Peyer's patch (tissue), 4 donors: ENCODE measurements around the gene ZMYND19. TPM values are rescaled to one million over a fixed set of nuclear protein-coding genes. Genes with fewer than 3 reads are reported as not detected.
"Not testable (repeated sequence)": the region's sequence is repeated elsewhere in the genome, so short reads cannot be mapped to it uniquely, and the experiment has no call there.

Experiments
- DNase-seq, 3 donors: peaks; one replicate each; pipeline ENCODE4 v3.0.0-alpha.2; 2017 to 2019
- H3K27ac ChIP-seq, 4 donors: fragments of 200-600 bp; sonication (generic); one replicate each; pipeline ENCODE4 v1.5.1; 2016 to 2019
- H3K27me3 ChIP-seq, 2 donors: fragments of 200-600 bp; sonication (generic); one replicate each; pipeline ENCODE4 v1.5.1; 2019
- H3K36me3 ChIP-seq, 3 donors: fragments of 200-600 bp; sonication (generic); one replicate each; pipeline ENCODE4 v1.5.1; 2016 to 2019
- H3K4me1 ChIP-seq, 4 donors: fragments of 200-600 bp; sonication (generic); one replicate each; pipeline ENCODE4 v1.5.1; 2016 to 2019
- H3K4me3 ChIP-seq, 4 donors: fragments of 200-600 bp; sonication (generic); 1 replicate in 3 of 4; 2 replicates in 1 of 4; pipeline ENCODE4 v1.5.1; 2016 to 2019; ENCODE audit warnings: mild to moderate bottlenecking in 1 of 4
- H3K9me3 ChIP-seq, 4 donors: fragments of 200-600 bp; sonication (generic); one replicate each; pipeline ENCODE4 v1.5.1; 2016 to 2019; ENCODE audit warnings: mild to moderate bottlenecking in 1 of 4
- POLR2A ChIP-seq, 2 donors: fragments of 450-650 bp; IDR thresholded peaks; one replicate each; pipeline ENCODE4 v1.5.1; 2017; ENCODE audit warnings: antibody characterized with exemption in 2 of 2, mild to moderate bottlenecking in 2 of 2, moderate library complexity in 2 of 2
- total RNA-seq, 4 donors: library from RNA; depleted of rRNA; stranded (reverse); fragments of >200 nt; gene quantifications; one replicate each; pipeline ENCODE4 v1.1.0, GENCODE V29; 2016
- TF ChIP-seq, protein P1 (sequence below), 6 experiments: fragments of 450-650 bp in 4 of 6; fragments of 200-600 bp in 2 of 6; sonication (generic) in 1 of 6; IDR thresholded peaks; one replicate each; pipeline ENCODE4 v1.5.1; 2017 to 2019; ENCODE audit warnings: antibody characterized with exemption in 6 of 6, mild to moderate bottlenecking in 3 of 6, moderate library complexity in 1 of 6

The ZMYND19 gene
- total RNA-seq, 4 donors from 2014 or later = 8.8 to 16.8 (median 12.9) TPM

DNA sequence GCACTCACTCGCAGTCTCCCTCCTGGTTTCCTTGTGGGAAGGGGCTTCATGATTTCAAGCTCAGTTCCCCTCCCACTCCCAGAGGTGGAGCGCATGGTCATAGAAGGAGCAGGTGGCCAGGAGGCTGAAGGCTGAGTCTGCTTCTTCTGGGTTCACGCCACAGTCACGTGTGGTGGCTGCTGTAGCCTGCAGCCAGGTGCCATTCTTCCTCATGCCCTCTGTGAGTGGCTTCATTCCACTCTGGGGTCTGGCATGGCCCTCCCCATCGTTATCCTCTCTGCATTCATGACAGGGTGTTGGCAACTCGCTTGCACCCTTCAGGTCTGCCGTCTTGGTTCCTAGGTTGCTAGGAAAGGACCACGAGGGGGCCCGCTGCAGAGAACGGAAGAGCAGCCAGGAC is 35.1 kb downstream of the ZMYND19 start:
- peaks cover 0 to 41% (median 0%) of the 10 kb centered on the region in 3 donors for H3K36me3 ChIP-seq

DNA sequence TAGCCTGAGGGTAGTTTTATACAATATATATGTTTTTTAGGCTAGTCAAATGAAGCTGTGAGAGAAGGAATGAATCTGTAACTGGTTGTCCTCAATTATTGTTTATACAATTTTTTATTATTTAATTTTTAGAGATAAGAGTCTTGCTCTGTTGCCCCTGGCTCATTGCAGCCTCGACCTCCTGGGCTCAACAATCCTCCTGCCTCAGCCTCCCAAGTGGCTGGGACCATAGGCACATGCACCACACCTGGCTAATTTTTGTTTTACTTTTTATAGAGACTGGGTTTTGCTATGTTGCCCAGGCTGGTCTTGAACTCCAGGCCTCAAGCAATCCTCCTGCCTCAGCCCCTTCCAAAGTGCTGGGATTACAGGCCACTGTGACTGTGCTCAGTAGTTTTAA is 36.0 kb downstream of the ZMYND19 start:
- H3K27me3 ChIP-seq = no peaks in the 10 kb centered on the region
- H3K4me1 ChIP-seq = peaks cover 0 to 25% (median 5%) of the 10 kb centered on the region in 4 donors
- H3K9me3 ChIP-seq = no peaks in the 10 kb centered on the region
- H3K36me3 ChIP-seq = peaks cover 0 to 41% (median 0%) of the 10 kb centered on the region in 3 donors
- H3K4me3 ChIP-seq = no peak overlapping the region
- TF ChIP-seq, protein P1, sequence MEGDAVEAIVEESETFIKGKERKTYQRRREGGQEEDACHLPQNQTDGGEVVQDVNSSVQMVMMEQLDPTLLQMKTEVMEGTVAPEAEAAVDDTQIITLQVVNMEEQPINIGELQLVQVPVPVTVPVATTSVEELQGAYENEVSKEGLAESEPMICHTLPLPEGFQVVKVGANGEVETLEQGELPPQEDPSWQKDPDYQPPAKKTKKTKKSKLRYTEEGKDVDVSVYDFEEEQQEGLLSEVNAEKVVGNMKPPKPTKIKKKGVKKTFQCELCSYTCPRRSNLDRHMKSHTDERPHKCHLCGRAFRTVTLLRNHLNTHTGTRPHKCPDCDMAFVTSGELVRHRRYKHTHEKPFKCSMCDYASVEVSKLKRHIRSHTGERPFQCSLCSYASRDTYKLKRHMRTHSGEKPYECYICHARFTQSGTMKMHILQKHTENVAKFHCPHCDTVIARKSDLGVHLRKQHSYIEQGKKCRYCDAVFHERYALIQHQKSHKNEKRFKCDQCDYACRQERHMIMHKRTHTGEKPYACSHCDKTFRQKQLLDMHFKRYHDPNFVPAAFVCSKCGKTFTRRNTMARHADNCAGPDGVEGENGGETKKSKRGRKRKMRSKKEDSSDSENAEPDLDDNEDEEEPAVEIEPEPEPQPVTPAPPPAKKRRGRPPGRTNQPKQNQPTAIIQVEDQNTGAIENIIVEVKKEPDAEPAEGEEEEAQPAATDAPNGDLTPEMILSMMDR (IDR thresholded peaks at IDR 0.05) = no peak
- no peak for TF ChIP-seq POLR2A (IDR thresholded peaks at IDR 0.05)
- no peak overlapping the region for H3K27ac ChIP-seq
- DNase-seq = no peak

More for the DNA sequence above, 35.1 kb downstream of the ZMYND19 start:
- no peak for DNase-seq
- no peaks in the 10 kb centered on the region for H3K9me3 ChIP-seq
- H3K4me1 ChIP-seq = peaks cover 0 to 18% (median 3%) of the 10 kb centered on the region in 4 donors
- H3K27ac ChIP-seq = no peak overlapping the region
- no peaks in the 10 kb centered on the region for H3K27me3 ChIP-seq
- TF ChIP-seq POLR2A (IDR thresholded peaks at IDR 0.05) = no peak
- H3K4me3 ChIP-seq = no peak overlapping the region

DNA sequence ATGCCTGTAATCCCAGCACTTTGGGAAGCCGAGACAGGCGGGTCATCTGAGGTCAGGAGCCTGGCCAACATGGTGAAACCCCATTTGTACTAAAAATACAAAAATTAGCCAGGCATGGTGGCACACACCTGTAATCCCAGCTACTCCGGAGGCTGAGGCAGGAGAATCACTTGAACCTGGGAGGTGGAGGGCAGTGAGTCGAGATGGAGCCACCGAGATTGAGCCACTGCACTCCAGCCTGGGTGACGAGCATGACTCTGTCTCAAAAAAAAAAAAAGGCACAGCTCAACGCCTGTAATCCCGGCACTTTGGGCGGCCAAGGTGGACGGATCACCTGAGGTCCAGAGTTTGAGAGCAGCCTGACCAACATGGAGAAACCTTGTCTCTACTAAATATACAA is 36.7 kb downstream of the ZMYND19 start:
- not testable (repeated sequence) for H3K4me3 ChIP-seq, DNase-seq, H3K9me3 ChIP-seq, H3K27me3 ChIP-seq, H3K27ac ChIP-seq
- H3K36me3 ChIP-seq = peaks cover 0 to 41% (median 0%) of the 10 kb centered on the region in 3 donors
- H3K4me1 ChIP-seq = peaks cover 0 to 25% (median 5%) of the 10 kb centered on the region in 4 donors

DNA sequence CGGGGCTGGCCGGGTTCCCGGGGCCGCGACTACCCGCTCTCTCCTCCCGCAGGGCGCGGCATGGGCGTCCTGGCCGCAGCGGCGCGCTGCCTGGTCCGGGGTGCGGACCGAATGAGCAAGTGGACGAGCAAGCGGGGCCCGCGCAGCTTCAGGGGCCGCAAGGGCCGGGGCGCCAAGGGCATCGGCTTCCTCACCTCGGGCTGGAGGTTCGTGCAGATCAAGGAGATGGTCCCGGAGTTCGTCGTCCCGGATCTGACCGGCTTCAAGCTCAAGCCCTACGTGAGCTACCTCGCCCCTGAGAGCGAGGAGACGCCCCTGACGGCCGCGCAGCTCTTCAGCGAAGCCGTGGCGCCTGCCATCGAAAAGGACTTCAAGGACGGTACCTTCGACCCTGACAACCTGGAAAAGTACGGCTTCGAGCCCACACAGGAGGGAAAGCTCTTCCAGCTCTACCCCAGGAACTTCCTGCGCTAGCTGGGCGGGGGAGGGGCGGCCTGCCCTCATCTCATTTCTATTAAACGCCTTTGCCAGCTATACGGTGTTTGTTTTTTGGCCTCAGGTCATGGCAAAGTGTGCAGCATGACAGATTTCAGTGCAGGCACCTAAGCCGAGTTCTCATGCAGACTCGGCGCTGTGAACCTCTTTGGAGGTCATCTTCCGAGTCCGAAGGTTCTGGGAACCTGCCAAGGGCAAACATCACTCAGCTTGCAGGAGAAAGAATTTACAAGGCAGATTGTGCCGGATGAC is 38.1 kb downstream of the ZMYND19 start:
- TF ChIP-seq, protein P1 (IDR thresholded peaks at IDR 0.05) = no peak
- TF ChIP-seq POLR2A (IDR thresholded peaks at IDR 0.05) = no peak
- peak overlapping the region; percentile 91 to 98 (median 94) for H3K27ac ChIP-seq
- no peaks in the 10 kb centered on the region for H3K9me3 ChIP-seq
- peaks cover 0 to 30% (median 0%) of the 10 kb centered on the region in 3 donors for H3K36me3 ChIP-seq
- DNase-seq = peak; percentile 27 to 64 (median 64)
- no peaks in the 10 kb centered on the region for H3K27me3 ChIP-seq
- peak overlapping the region; percentile 78 to 98 (median 88) for H3K4me3 ChIP-seq
- peaks cover 0 to 25% (median 5%) of the 10 kb centered on the region in 4 donors for H3K4me1 ChIP-seq

DNA sequence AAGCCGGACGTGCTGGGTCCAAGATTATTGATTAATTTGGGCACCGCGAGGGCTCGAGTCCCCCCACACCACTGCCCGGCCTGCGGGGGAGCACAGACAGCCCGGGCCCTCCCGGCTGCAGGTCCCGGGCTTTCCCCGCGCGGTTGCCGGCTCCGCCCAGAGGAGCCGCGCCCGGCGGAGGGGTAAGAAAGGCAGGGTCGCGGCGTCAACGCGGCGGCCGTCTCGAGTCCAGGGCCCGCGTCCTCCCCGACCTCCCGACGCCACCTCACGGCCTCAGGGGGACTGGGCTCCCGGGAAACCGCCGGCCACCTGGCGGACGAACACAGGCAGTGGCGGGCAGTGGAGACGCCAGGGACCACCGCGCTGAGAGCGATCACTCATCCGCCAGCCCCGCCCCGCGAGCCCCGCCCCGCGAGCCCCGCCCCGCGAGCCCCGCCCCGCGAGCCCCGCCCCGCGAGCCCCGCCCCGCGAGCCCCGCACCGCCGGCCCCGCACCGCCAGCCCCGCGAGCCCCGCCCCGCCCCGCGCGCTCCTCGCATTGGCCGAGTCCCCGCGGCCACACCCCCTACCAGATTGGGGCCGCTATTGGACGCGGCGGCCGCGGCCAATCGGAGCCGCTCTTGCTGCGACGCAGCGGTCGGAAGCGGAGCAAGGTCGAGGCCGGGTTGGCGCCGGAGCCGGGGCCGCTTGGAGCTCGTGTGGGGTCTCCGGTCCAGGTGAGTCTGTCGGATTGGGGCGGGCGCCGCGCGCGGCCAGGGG is 38.9 kb downstream of the ZMYND19 start, which contains the start of gene MRPL41:
TSS of gene MRPL41 (plus strand) at position 616 of the 758 bp plus-strand sequence. CDS start 203 bp downstream, outside the sequence.
- Histone ChIP-seq H3K27ac (peak within 1 kb of the TSS; percentile 91 to 98 (median 94)), H3K27me3 (no peaks in the 10 kb centered on the region), H3K9me3 (no peaks in the 10 kb centered on the region), H3K4me3 (peak within 1 kb of the TSS; percentile 78 to 98 (median 88)), H3K4me1 (peaks cover 0 to 21% (median 5%) of the 10 kb centered on the region in 4 donors), H3K36me3 (peaks cover 0 to 24% (median 0%) of the 10 kb centered on the region in 3 donors)
- TF ChIP-seq, protein P1 (IDR thresholded peaks at IDR 0.05) = peak; percentile 40 to 73 (median 55)
- peak; percentile 81 to 90 for TF ChIP-seq POLR2A (IDR thresholded peaks at IDR 0.05)
- peak; percentile 94 to 96 (median 95) for DNase-seq

DNA sequence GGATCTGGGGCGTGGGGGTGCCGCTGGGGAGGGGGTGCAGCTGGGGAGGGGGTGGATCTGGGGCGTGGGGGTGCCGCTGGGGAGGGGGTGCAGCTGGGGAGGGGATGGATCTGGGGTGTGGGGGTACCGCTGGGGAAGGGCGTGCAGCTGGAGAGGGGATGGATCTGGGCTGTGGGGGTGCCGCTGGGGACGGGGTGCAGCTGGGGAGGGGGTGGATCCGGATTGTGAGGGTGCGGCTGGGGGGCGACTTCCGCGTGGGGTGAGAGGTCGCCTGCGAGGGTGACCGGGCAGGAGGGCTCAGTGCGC is 39.4 kb downstream of the ZMYND19 start:
- peaks cover 0 to 24% (median 0%) of the 10 kb centered on the region in 3 donors for H3K36me3 ChIP-seq
- not testable (repeated sequence) for DNase-seq, H3K27me3 ChIP-seq, H3K9me3 ChIP-seq
- H3K4me3 ChIP-seq = peak overlapping the region; percentile 78 to 98 (median 88)
- peaks cover 0 to 17% (median 5%) of the 10 kb centered on the region in 4 donors for H3K4me1 ChIP-seq
- H3K27ac ChIP-seq = peak overlapping the region; percentile 88 to 98 (median 94)

DNA sequence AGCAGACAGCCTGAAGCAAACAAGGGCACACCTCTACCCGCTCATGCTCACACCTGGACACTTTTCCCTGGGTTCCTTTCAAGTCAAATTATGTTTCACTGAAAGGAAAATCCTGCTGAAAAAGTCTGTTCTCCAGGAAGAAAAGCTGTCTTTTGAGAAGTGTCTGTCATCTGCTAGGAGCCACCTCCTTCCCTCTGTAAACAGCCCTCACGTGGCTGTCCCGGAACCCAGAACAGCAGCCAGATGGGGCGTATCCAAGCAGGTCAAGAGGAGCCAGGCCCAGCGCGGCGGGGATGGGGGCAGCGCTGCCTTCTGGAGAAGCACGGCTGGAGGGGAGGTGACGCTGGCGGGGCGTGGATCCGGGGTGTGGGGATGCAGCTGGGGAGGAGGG is 40.1 kb downstream of the ZMYND19 start, which contains the start of gene PNPLA7:
TSS of gene PNPLA7 (minus strand) at position 172 of the 391 bp plus-strand sequence. CDS start 205 bp downstream, outside the sequence.
- TF ChIP-seq, protein P1 (IDR thresholded peaks at IDR 0.05) = no peak
- peak in 1 of 2 donors; percentile 45 for TF ChIP-seq POLR2A (IDR thresholded peaks at IDR 0.05)
- Histone ChIP-seq H3K4me1 (peaks cover 0 to 17% (median 5%) of the 10 kb centered on the region in 4 donors), H3K27ac (peak within 1 kb of the TSS; percentile 88 to 98 (median 94)), H3K4me3 (peak within 1 kb of the TSS; percentile 78 to 98 (median 88)), H3K36me3 (peaks cover 0 to 22% (median 0%) of the 10 kb centered on the region in 3 donors), H3K9me3 (no peaks in the 10 kb centered on the region), H3K27me3 (no peaks in the 10 kb centered on the region)
- DNase-seq = peak; percentile 83 to 94 (median 89)
